EH (cell line): Measurements from ENCODE around the gene PTPRZ1.

Experiments
- DNase-seq: peaks from one replicate; pipeline ENCODE4 v3.0.0-alpha.2; 2015; ENCODE audit warnings: low read depth

Gene PTPRZ1

GRCh38 chr7:122055073-122055472, 182.1 kb downstream of the PTPRZ1 start:
- no peak for DNase-seq

DNA sequence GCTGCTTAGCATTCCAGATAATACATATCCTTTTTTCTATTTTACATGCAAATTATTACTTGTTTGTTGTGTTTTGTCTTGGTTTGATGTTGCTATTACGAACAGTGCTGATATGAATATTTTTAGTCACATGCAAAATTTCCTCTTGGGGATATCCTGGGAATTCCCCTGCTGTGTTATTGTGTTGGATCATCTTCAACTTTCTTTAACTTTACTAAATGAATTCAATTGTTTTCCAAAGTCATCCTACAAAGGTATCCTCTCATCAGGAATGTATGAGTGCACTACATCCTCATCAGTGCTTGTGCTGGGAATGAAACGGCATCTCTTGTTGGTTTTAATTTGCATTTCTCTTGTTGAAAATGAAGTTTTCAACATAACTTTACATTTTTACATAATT, 184.0 kb downstream of the PTPRZ1 start:
- no peak for DNase-seq

DNA sequence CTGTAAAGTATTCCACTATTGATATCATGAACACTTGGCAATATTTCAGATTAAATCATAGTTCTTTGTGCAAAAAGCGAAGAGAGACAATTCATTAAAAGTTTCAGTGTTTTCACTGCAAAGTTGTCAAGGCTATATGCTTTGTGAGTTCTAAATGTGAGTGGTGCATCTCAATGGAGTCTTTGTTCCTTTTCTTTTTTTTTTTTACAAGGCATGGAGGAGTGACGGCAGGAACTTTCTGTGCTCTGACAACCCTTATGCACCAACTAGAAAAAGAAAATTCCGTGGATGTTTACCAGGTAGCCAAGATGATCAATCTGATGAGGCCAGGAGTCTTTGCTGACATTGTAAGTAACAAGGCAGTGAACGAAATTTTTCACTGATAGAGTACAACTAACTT, 186.6 kb downstream of the PTPRZ1 start:
- DNase-seq = no peak

GRCh38 chr7:122063146-122063545, 190.2 kb downstream of the PTPRZ1 start:
- DNase-seq = no peak

GRCh38 chr7:122064971-122065370, 192.0 kb downstream of the PTPRZ1 start:
- DNase-seq = no peak

DNA sequence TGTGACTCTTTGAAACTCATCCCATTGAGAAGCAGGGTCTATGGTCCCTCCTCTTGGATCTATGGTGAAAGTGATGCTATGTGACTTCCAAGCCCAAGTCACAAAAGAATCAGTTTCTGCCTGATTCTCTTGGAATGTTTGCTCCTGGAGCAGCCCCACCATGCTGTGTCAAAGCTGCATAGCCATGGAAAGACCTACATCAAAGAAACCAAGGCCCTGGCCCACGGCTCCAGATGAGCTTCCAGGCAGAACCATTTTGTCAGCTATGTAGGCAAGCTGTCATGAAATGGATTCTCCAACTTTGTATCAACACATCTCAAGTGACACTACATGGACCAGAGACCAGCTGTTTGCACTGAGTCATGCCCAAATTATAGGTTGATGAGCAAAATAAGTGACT, 194.1 kb downstream of the PTPRZ1 start:
- DNase-seq = no peak

- no peak for DNase-seq
Measured at GRCh38 chr7:122068046-122068445, 195.1 kb downstream of the PTPRZ1 start.

DNA sequence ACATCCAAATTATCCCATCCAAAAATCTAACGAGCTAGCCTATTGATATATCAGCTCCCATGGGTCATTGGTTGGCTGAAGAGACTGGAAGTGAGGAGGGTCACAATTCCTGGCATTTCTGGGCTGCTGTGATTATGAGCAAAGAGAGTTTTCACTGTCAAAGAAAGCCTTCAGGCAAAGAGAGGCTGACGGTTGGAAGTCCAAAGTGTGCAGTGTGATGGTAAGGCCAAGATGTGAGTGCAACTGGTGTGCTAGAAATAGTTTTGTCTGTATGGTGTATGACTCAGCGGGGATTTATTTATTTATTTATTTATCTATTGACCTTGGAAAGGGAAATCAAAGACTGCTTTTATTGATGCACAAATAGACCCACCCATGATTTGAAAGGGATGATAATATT, 196.0 kb downstream of the PTPRZ1 start:
- DNase-seq = peak; percentile 3

DNA sequence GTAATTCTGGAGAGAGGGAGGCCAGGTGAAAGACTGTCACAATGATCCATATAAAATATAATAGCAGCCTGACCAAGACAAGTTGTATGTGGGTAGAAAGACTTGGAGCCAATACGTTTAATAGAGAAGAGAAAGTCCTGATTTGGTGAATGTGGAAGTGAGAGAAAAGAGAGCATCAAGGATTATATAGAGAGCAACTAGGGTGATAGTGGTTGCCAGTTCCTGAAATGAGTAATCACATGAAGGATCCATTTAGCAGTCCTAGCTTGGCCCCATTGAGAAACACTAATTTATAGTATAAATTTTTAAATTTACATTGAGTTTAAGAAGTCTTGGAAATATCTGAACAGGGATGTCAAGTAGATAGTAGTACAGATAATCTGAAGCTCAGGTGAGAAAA, 197.1 kb downstream of the PTPRZ1 start:
- DNase-seq = no peak

GRCh38 chr7:122070834-122071233, 197.9 kb downstream of the PTPRZ1 start:
- DNase-seq = no peak

DNA sequence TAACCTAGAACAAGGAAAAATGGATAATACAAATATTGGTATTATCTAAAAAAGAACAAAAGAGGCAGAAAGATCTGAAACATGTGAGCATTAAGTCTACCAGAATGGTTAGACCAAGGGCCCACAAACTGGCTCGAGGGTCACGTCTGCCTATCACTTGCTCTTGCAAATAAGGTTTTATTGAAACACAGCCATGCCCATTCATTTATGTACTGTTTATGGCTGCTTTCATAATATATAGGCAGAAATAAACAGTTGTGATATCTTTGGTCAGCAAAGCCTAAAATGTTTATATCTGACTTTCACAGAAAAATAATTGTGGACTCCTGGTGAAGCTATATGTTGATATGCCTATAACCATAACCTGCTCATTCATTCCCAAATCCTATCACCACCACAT, 199.3 kb downstream of the PTPRZ1 start:
- DNase-seq = no peak

GRCh38 chr7:122072924-122073599, 200.1 kb downstream of the PTPRZ1 start:
- DNase-seq = no peak

- no peak for DNase-seq
Measured at GRCh38 chr7:122073635-122074034, 200.7 kb downstream of the PTPRZ1 start.

DNA sequence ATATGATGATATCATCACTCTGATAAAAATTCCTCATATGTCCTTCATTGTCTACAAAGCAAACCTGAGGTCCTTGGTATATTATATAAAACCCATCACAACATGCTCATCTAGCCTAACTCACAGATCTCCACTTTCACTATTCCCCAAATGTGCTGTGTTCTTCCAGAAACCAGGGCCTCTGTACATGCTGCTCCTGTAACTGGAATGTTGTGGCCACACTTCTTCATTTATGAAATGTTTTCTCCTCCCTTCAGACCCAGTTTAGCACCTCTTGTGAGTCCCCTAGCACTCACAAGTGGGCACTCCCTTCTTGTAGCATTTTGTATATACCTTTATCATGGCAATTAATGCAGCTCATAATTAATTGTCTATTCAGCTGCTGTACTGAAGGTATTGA, 209.2 kb downstream of the PTPRZ1 start:
- no peak for DNase-seq

- no peak for DNase-seq
Measured at GRCh38 chr7:122082670-122083069, 209.7 kb downstream of the PTPRZ1 start.

GRCh38 chr7:122092964-122093797, 220.2 kb downstream of the PTPRZ1 start:
- peak; percentile 73 for DNase-seq

- no peak for DNase-seq
Measured at GRCh38 chr7:122094549-122094948, 221.6 kb downstream of the PTPRZ1 start.

GRCh38 chr7:122095642-122096041, 222.7 kb downstream of the PTPRZ1 start:
- no peak for DNase-seq

DNA sequence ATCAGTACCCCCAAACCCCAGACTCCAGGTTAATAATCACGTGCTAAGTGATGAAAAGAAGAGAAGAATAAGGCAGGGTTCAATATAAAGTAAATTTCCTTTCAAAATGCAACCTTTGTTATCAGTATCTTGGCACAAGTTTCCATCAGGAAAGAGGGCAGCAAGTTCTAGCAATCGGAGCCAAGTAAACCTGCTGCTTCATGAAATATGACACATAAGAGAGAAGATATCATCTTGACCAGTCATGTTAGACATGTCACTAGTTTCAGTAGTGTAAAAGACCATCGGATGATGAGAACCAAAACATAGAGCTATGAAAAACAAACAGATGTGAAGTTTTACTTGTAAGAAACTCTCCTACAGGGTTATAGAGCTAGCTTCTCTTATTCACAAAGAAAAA, 227.1 kb downstream of the PTPRZ1 start:
- no peak for DNase-seq

GRCh38 chr7:122103064-122103463, 230.1 kb downstream of the PTPRZ1 start:
- no peak for DNase-seq
